Neural cell (in vitro differentiated cells): ENCODE data around the gene OR2M2. TPM values are rescaled to one million over a fixed set of nuclear protein-coding genes. Genes with fewer than 3 reads are reported as not detected.

Experiments used
- H2AFZ ChIP-seq: fragments of 200-600, 300-800 bp; sonication (generic), shearing (Covaris generic); 2 replicates; pipeline ENCODE4 v1.6.0; 2014; ENCODE audit warnings: low read depth, mild to moderate bottlenecking, antibody characterized with exemption, low read length, moderate library complexity
- H3F3A ChIP-seq: fragments of 200-600 bp; shearing (Covaris generic); 2 replicates; pipeline ENCODE4 v1.6.1; 2016; ENCODE audit warnings: mild to moderate bottlenecking, moderate library complexity, mixed read lengths, antibody characterized with exemption, low read length; ENCODE audit not compliant: insufficient read depth, poor library complexity, severe bottlenecking
- H3K27ac ChIP-seq: fragments of 200-600, 300-800 bp; sonication (generic), shearing (Covaris generic); 2 replicates; pipeline ENCODE4 v1.5.1; 2014; ENCODE audit warnings: mild to moderate bottlenecking, low read length, moderate library complexity
- H3K27me3 ChIP-seq: fragments of 300-800, 200-600 bp; sonication (generic), shearing (Covaris generic); 2 replicates; pipeline ENCODE4 v1.6.0; 2014; ENCODE audit warnings: mild to moderate bottlenecking, low read depth, low read length, moderate library complexity; ENCODE audit not compliant: insufficient read depth
- H3K36me3 ChIP-seq: fragments of 300-800, 200-600 bp; sonication (generic), shearing (Covaris generic); 2 replicates; pipeline ENCODE4 v1.5.1; 2014; ENCODE audit warnings: mild to moderate bottlenecking, antibody characterized with exemption, low read length, moderate library complexity; ENCODE audit not compliant: insufficient read depth
- H3K4me2 ChIP-seq: fragments of 300-800, 200-600 bp; sonication (generic), shearing (Covaris generic); 2 replicates; pipeline ENCODE4 v1.6.0; 2014; ENCODE audit warnings: mild to moderate bottlenecking, low read length
- H3K4me3 ChIP-seq: fragments of 300-800, 200-600 bp; sonication (generic), shearing (Covaris generic); 2 replicates; pipeline ENCODE4 v1.5.1; 2014; ENCODE audit warnings: mild to moderate bottlenecking, low read length, moderate library complexity
- H3K79me2 ChIP-seq: fragments of 200-600 bp; shearing (Covaris generic); replicated peaks from 2 replicates; pipeline ENCODE4 v1.6.0; 2014; ENCODE audit warnings: mild to moderate bottlenecking, low read length, moderate library complexity; ENCODE audit not compliant: insufficient read depth
- H3K9ac ChIP-seq: fragments of 300-800, 200-600 bp; sonication (generic), shearing (Covaris generic); 2 replicates; pipeline ENCODE4 v1.6.1; 2016; ENCODE audit warnings: mild to moderate bottlenecking, low read length, mixed read lengths
- H3K9me2 ChIP-seq: fragments of 200-600 bp; shearing (Covaris generic); 2 replicates; pipeline ENCODE4 v1.6.1; 2016; ENCODE audit warnings: mild to moderate bottlenecking, low read length, mixed read lengths; ENCODE audit not compliant: insufficient read depth
- H3K9me3 ChIP-seq: fragments of 200-600, 300-800 bp; sonication (generic), shearing (Covaris generic); 2 replicates; pipeline ENCODE4 v1.6.1; 2016; ENCODE audit warnings: mild to moderate bottlenecking, mixed run types, low read length, moderate library complexity, mixed read lengths
- H4K20me1 ChIP-seq: fragments of 200-600 bp; shearing (Covaris generic); 2 replicates; pipeline ENCODE4 v1.6.1; 2016; ENCODE audit warnings: mild to moderate bottlenecking, mixed run types; ENCODE audit not compliant: insufficient read depth
- EP300 ChIP-seq: fragments of 450-650 bp; conservative IDR thresholded peaks from 2 replicates; pipeline ENCODE4 v1.6.1; 2014; ENCODE audit warnings: antibody characterized with exemption, mild to moderate bottlenecking, moderate library complexity; ENCODE audit not compliant: poor library complexity, severe bottlenecking
- EZH2 ChIP-seq: fragments of 200-600, 300-800 bp; shearing (Covaris generic), sonication (generic); IDR thresholded peaks from 2 replicates; pipeline ENCODE4 v1.6.1; 2014; ENCODE audit warnings: antibody characterized with exemption, low read length, borderline replicate concordance, mild to moderate bottlenecking; ENCODE audit not compliant: insufficient read depth, poor library complexity, severe bottlenecking
- MXI1 ChIP-seq: fragments of 450-650 bp; conservative IDR thresholded peaks from 2 replicates; pipeline ENCODE4 v1.6.1; 2014; ENCODE audit warnings: antibody characterized with exemption, mild to moderate bottlenecking; ENCODE audit not compliant: poor library complexity, severe bottlenecking
- POLR2AphosphoS5 ChIP-seq: IDR thresholded peaks from 2 replicates; pipeline ENCODE4 v1.6.1; 2012
- RAD21 ChIP-seq: fragments of 450-650 bp; conservative IDR thresholded peaks from 2 replicates; pipeline ENCODE4 v1.6.1; 2014; ENCODE audit warnings: antibody characterized with exemption, mild to moderate bottlenecking, moderate library complexity
- SMC3 ChIP-seq: fragments of 450-650 bp; conservative IDR thresholded peaks from 2 replicates; pipeline ENCODE4 v1.6.1; 2014; ENCODE audit warnings: antibody characterized with exemption, mild to moderate bottlenecking, moderate library complexity; ENCODE audit not compliant: poor library complexity
- TAF1 ChIP-seq: IDR thresholded peaks from 2 replicates; pipeline ENCODE4 v1.6.1; 2012; ENCODE audit warnings: low read depth
- polyA plus RNA-seq: library from polyadenylated mRNA; depleted of rRNA; stranded (reverse); fragments of >200 nt; gene quantifications from 2 replicates; pipeline ENCODE4 v1.2.3, GENCODE V29; 2014
- TF ChIP-seq, protein P1 (sequence below): IDR thresholded peaks from 2 replicates; pipeline ENCODE4 v1.6.1; 2012; ENCODE audit warnings: borderline replicate concordance
- TF ChIP-seq, protein P2 (sequence below): fragments of 450-650 bp; IDR thresholded peaks from 2 replicates; pipeline ENCODE4 v1.5.1; 2014; ENCODE audit warnings: antibody characterized with exemption, mild to moderate bottlenecking, moderate library complexity; ENCODE audit not compliant: poor library complexity, severe bottlenecking

The OR2M2 gene
- polyA plus RNA-seq, 1 donor from 2014 or later: not detected

DNA sequence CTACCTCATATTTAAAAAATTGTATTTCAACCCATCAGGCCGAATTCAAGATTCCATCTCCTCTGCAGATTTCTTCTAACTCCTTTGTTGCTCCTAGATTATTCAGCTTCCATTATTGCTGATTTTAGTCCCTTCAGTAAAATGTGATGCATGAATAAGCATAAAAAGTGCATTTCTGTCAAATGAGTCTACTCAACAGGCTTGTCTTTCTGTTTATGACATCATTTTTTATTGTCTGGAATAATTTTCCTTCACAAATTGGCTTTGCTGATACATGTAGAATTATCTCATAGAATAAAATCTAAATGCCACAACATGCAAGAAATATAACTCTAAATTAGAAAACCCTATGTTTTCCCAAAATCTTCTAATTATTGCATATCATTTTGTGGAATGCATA, 31.3 kb upstream of the OR2M2 start:
- Histone ChIP-seq H3K9me2 (no peaks in the 10 kb centered on the region), H4K20me1 (no peaks in the 10 kb centered on the region), H3K4me3 (no peak overlapping the region), H3K9me3 (no peaks in the 10 kb centered on the region), H3K79me2 (no peaks in the 10 kb centered on the region), H3K27ac (no peak overlapping the region), H3K27me3 (no peaks in the 10 kb centered on the region), H3F3A (no peaks in the 10 kb centered on the region), H3K9ac (no peak overlapping the region), H3K36me3 (no peaks in the 10 kb centered on the region), H2AFZ (no peak overlapping the region), H3K4me2 (no peak overlapping the region)
- TF ChIP-seq RAD21: no peak
- TF ChIP-seq MXI1: no peak
- no peak for TF ChIP-seq POLR2AphosphoS5
- no peak for TF ChIP-seq TAF1
- no peak for TF ChIP-seq SMC3
- no peak for TF ChIP-seq EZH2
- TF ChIP-seq, protein P1, sequence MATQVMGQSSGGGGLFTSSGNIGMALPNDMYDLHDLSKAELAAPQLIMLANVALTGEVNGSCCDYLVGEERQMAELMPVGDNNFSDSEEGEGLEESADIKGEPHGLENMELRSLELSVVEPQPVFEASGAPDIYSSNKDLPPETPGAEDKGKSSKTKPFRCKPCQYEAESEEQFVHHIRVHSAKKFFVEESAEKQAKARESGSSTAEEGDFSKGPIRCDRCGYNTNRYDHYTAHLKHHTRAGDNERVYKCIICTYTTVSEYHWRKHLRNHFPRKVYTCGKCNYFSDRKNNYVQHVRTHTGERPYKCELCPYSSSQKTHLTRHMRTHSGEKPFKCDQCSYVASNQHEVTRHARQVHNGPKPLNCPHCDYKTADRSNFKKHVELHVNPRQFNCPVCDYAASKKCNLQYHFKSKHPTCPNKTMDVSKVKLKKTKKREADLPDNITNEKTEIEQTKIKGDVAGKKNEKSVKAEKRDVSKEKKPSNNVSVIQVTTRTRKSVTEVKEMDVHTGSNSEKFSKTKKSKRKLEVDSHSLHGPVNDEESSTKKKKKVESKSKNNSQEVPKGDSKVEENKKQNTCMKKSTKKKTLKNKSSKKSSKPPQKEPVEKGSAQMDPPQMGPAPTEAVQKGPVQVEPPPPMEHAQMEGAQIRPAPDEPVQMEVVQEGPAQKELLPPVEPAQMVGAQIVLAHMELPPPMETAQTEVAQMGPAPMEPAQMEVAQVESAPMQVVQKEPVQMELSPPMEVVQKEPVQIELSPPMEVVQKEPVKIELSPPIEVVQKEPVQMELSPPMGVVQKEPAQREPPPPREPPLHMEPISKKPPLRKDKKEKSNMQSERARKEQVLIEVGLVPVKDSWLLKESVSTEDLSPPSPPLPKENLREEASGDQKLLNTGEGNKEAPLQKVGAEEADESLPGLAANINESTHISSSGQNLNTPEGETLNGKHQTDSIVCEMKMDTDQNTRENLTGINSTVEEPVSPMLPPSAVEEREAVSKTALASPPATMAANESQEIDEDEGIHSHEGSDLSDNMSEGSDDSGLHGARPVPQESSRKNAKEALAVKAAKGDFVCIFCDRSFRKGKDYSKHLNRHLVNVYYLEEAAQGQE: no peak
- TF ChIP-seq, protein P2, sequence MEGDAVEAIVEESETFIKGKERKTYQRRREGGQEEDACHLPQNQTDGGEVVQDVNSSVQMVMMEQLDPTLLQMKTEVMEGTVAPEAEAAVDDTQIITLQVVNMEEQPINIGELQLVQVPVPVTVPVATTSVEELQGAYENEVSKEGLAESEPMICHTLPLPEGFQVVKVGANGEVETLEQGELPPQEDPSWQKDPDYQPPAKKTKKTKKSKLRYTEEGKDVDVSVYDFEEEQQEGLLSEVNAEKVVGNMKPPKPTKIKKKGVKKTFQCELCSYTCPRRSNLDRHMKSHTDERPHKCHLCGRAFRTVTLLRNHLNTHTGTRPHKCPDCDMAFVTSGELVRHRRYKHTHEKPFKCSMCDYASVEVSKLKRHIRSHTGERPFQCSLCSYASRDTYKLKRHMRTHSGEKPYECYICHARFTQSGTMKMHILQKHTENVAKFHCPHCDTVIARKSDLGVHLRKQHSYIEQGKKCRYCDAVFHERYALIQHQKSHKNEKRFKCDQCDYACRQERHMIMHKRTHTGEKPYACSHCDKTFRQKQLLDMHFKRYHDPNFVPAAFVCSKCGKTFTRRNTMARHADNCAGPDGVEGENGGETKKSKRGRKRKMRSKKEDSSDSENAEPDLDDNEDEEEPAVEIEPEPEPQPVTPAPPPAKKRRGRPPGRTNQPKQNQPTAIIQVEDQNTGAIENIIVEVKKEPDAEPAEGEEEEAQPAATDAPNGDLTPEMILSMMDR: no peak
- no peak for TF ChIP-seq EP300

DNA sequence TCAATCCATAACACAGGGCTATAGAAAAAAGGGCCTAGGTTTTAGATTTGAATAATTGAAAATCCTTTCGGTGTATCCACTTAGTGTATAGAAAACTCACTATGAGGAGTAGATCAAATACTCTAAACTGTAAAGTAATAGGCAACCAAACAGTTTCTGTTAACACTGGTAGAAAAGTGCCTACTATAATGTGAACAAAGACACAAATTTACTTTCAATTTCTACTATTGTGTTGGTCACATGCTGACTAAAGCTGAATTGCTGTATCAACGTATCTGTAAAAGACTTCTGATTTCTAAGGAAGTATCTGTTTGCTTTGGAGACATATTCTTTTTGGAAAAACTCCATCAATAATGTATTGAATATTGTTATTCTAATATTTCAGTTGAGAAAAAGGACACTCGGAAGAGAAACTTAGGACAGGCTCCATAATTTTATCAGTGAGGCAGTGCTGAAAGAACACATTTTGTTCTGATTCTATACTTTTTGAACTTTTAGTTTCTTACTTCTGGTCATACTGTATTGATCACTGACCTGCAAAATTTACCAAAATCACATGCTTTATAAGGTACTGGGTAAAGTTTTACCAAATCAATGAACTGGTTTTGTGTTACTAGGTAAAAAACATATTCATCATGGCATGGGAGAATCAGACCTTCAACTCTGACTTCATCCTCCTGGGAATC, 30.0 kb upstream of the OR2M2 start, which contains the start of gene OR2M5:
OR2M5 (plus strand) TSS at position 636 of the 686 bp plus-strand sequence; CDS start at position 636, 0 bp downstream.
- H3K27me3 ChIP-seq: no peaks in the 10 kb centered on the region
- no peaks in the 10 kb centered on the region for H3K9me3 ChIP-seq
- no peak within 1 kb of the TSS for H2AFZ ChIP-seq
- H3K9ac ChIP-seq: no peak within 1 kb of the TSS
- no peak within 1 kb of the TSS for H3K27ac ChIP-seq
- no peaks in the 10 kb centered on the region for H3K36me3 ChIP-seq
- no peak within 1 kb of the TSS for H3K4me2 ChIP-seq
- H3K9me2 ChIP-seq: no peaks in the 10 kb centered on the region
- no peaks in the 10 kb centered on the region for H4K20me1 ChIP-seq
- no peaks in the 10 kb centered on the region for H3K79me2 ChIP-seq
- H3K4me3 ChIP-seq: no peak within 1 kb of the TSS
- TF ChIP-seq, protein P2: no peak
- TF ChIP-seq, protein P1: no peak
- TF ChIP-seq MXI1: no peak
- no peak for TF ChIP-seq EP300
- TF ChIP-seq POLR2AphosphoS5: no peak
- TF ChIP-seq SMC3: no peak
- no peak for TF ChIP-seq TAF1
- no peak for TF ChIP-seq RAD21
- no peak for TF ChIP-seq EZH2
- no peaks in the 10 kb centered on the region for H3F3A ChIP-seq
